HEK293 (cell line): ENCODE data around the gene RNF123.

Source experiments
- GLIS1 ChIP-seq: fragments of 450-650 bp; formaldehyde crosslinking; IDR thresholded peaks from 2 replicates; pipeline ENCODE4 v1.5.1; 2016; ENCODE audit warnings: missing biosample characterization, missing genetic modification characterization
- ZSCAN30 ChIP-seq: fragments of 450-650 bp; IDR thresholded peaks from 2 replicates; pipeline ENCODE4 v1.5.1; 2018; ENCODE audit warnings: missing biosample characterization, mild to moderate bottlenecking, missing genetic modification characterization, moderate library complexity
- TF ChIP-seq, protein P1 (sequence below): fragments of 450-650 bp; formaldehyde crosslinking; IDR thresholded peaks from 2 replicates; pipeline ENCODE4 v1.5.1; 2016; ENCODE audit warnings: missing biosample characterization, missing genetic modification characterization

DNA sequence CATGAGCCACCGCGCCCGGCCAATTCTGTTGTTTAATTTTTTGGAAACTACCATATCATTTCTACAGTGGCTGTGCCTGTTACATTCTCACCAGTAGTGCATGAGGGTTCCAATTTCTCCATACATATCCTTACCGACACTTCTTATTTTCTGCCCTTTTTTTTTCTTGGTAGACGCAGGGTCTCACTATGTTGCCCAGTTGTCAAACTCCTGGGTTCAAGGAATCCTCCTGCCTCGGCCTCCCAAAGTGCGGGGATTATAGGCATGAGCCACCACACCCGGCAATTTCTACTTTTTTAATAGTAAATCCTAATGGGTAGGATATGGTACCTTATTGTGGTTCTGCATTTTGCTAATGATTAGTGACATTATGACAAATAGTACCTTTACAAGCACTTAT is 20.5 kb downstream of the RNF123 start:
- TF ChIP-seq GLIS1 (no peak), ZSCAN30 (tag by site-specific recombination) (no peak)
- TF ChIP-seq, protein P1, sequence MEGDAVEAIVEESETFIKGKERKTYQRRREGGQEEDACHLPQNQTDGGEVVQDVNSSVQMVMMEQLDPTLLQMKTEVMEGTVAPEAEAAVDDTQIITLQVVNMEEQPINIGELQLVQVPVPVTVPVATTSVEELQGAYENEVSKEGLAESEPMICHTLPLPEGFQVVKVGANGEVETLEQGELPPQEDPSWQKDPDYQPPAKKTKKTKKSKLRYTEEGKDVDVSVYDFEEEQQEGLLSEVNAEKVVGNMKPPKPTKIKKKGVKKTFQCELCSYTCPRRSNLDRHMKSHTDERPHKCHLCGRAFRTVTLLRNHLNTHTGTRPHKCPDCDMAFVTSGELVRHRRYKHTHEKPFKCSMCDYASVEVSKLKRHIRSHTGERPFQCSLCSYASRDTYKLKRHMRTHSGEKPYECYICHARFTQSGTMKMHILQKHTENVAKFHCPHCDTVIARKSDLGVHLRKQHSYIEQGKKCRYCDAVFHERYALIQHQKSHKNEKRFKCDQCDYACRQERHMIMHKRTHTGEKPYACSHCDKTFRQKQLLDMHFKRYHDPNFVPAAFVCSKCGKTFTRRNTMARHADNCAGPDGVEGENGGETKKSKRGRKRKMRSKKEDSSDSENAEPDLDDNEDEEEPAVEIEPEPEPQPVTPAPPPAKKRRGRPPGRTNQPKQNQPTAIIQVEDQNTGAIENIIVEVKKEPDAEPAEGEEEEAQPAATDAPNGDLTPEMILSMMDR (tag by site-specific recombination): no peak
